CD14-positive monocyte (primary cell): ENCODE measurements around the gene SCG3. TPM values are rescaled to one million over a fixed set of nuclear protein-coding genes. Genes with fewer than 3 reads are reported as not detected.

ENCODE experiments used
- DNase-seq, 3 donors: peaks; one replicate each; pipeline ENCODE4 v3.0.0-alpha.2; 2011 to 2022
- H2AFZ ChIP-seq: 2 replicates; pipeline ENCODE4 v1.6.0; 2012; ENCODE audit warnings: mild to moderate bottlenecking, low read depth, low read length, inconsistent platforms; ENCODE audit not compliant: insufficient read depth, poor library complexity, severe bottlenecking
- H3K27ac ChIP-seq, 2 donors: 1 replicate in 1 of 2; 2 replicates in 1 of 2; pipeline ENCODE4 v1.5.1; 2012 to 2013; ENCODE audit warnings: low read length in 2 of 2, control low read depth in 1 of 2, inconsistent platforms in 1 of 2, low read depth in 1 of 2, mild to moderate bottlenecking in 1 of 2
- H3K27me3 ChIP-seq, 2 donors: one replicate each; pipeline versions ENCODE4 v1.6.0 to v1.6.1; 2011 to 2013; ENCODE audit warnings: low read length in 2 of 2; ENCODE audit not compliant: control insufficient read depth in 2 of 2, insufficient read depth in 2 of 2
- H3K36me3 ChIP-seq, 2 donors: replicated peaks in 1 of 2; 1 replicate in 1 of 2; 2 replicates in 1 of 2; pipeline versions ENCODE4 v1.5.1 to v1.6.1; 2012 to 2013; ENCODE audit warnings: low read length in 2 of 2, control low read depth in 1 of 2, inconsistent platforms in 1 of 2, mild to moderate bottlenecking in 1 of 2; ENCODE audit not compliant: insufficient read depth in 2 of 2, control insufficient read depth in 1 of 2
- H3K4me1 ChIP-seq, 2 donors: 1 replicate in 1 of 2; 2 replicates in 1 of 2; pipeline versions ENCODE4 v1.5.1 to v1.6.1; 2012 to 2013; ENCODE audit warnings: low read length in 2 of 2, control low read depth in 1 of 2, inconsistent platforms in 1 of 2, mild to moderate bottlenecking in 1 of 2, moderate library complexity in 1 of 2; ENCODE audit not compliant: insufficient read depth in 2 of 2, control insufficient read depth in 1 of 2
- H3K4me2 ChIP-seq: replicated peaks from 2 replicates; pipeline ENCODE3; 2012; ENCODE audit warnings: low read length, moderate library complexity, mild to moderate bottlenecking; ENCODE audit not compliant: poor library complexity, severe bottlenecking; ENCODE audit errors: extremely low read depth
- H3K4me3 ChIP-seq, 3 experiments: fragments of 200-600 bp in 1 of 3; sonication (generic) in 1 of 3; replicated peaks in 1 of 3; 1 replicate in 2 of 3; 2 replicates in 1 of 3; pipeline ENCODE4 v1.5.1; 2011 to 2013; ENCODE audit warnings: low read length in 3 of 3, mild to moderate bottlenecking in 3 of 3, control low read depth in 2 of 3, low read depth in 2 of 3, inconsistent platforms in 1 of 3, moderate library complexity in 1 of 3
- H3K79me2 ChIP-seq: 2 replicates; pipeline ENCODE4 v1.6.0; 2012; ENCODE audit warnings: mild to moderate bottlenecking, control low read depth, inconsistent platforms, low read length, moderate library complexity; ENCODE audit not compliant: insufficient read depth
- H3K9ac ChIP-seq: 2 replicates; pipeline ENCODE4 v1.6.0; 2017; ENCODE audit warnings: low read length, mild to moderate bottlenecking; ENCODE audit not compliant: insufficient read depth, poor library complexity, severe bottlenecking
- H3K9me3 ChIP-seq, 2 donors: replicated peaks in 1 of 2; 1 replicate in 1 of 2; 2 replicates in 1 of 2; pipeline versions ENCODE4 v1.5.1 to v1.6.1; 2012 to 2013; ENCODE audit warnings: low read length in 2 of 2, control low read depth in 1 of 2; ENCODE audit not compliant: control insufficient read depth in 1 of 2, insufficient read depth in 1 of 2
- H4K20me1 ChIP-seq: 2 replicates; pipeline ENCODE4 v1.6.0; 2012; ENCODE audit warnings: mild to moderate bottlenecking, low read length, control low read depth, moderate library complexity; ENCODE audit not compliant: insufficient read depth
- H3K27ac Mint-ChIP-seq, 7 donors: one replicate each; pipeline ENCODE4 v1.8.0; 2020; ENCODE audit warnings: mild to moderate bottlenecking in 7 of 7, mixed read lengths in 7 of 7, moderate library complexity in 6 of 7, inconsistent platforms in 2 of 7
- H3K27me3 Mint-ChIP-seq, 3 donors: one replicate each; pipeline ENCODE4 v1.8.0; 2021 to 2022; ENCODE audit warnings: low read depth in 3 of 3, mild to moderate bottlenecking in 3 of 3, mixed read lengths in 3 of 3, moderate library complexity in 3 of 3, inconsistent platforms in 1 of 3
- H3K36me3 Mint-ChIP-seq, 2 donors: one replicate each; pipeline ENCODE4 v1.8.0; 2020; ENCODE audit warnings: mixed read lengths in 2 of 2, inconsistent platforms in 1 of 2, mild to moderate bottlenecking in 1 of 2
- H3K4me1 Mint-ChIP-seq: one replicate; pipeline ENCODE4 v1.8.0; 2020; ENCODE audit warnings: mild to moderate bottlenecking, mixed read lengths
- H3K4me3 Mint-ChIP-seq, 2 donors: one replicate each; pipeline ENCODE4 v1.8.0; 2020; ENCODE audit warnings: mild to moderate bottlenecking in 2 of 2, mixed read lengths in 2 of 2, moderate library complexity in 1 of 2
- H3K9me3 Mint-ChIP-seq, 7 donors: one replicate each; pipeline ENCODE4 v1.8.0; 2020 to 2022; ENCODE audit warnings: mixed read lengths in 7 of 7, mild to moderate bottlenecking in 6 of 7, moderate library complexity in 6 of 7, inconsistent platforms in 2 of 7
- CTCF ChIP-seq: fragments of 200-600 bp; IDR thresholded peaks from one replicate; pipeline ENCODE4 v1.8.0; 2022; ENCODE audit warnings: antibody characterized with exemption, mild to moderate bottlenecking
- WGBS: methylation state at CpG from one replicate; pipeline ENCODE4 v1.1.5; 2013; ENCODE audit warnings: missing lambda C conversion rate; ENCODE audit not compliant: insufficient coverage; 5-methylcytosine and 5-hydroxymethylcytosine counted together
- intact Hi-C, 2 donors: fragments of 100-400 bp; cut with micrococcal nuclease; formaldehyde crosslinking; loops; one replicate each; pipeline versions ENCODE4 v1.15.0 to v1.15.1; 2023
- polyA plus RNA-seq, 3 donors: library from polyadenylated mRNA; depleted of rRNA in 1 of 3; unstranded in 2 of 3; stranded (reverse) in 1 of 3; fragments of 300-500 nt in 2 of 3; fragments of >200 nt in 1 of 3; fragmentation: Illumina TruSeq in 2 of 3; gene quantifications; 1 replicate in 2 of 3; 2 replicates in 1 of 3; pipeline ENCODE4 v1.2.3, GENCODE V29; 2012 to 2021

Gene SCG3
- polyA plus RNA-seq, 3 donors, result not detected

GRCh38 chr15:51751697-51752683, 70.7 kb downstream of the SCG3 start:
- H2AFZ ChIP-seq, result peak overlapping the region; percentile 80
- H3K27me3 Mint-ChIP-seq, result peaks cover 14 to 17% (median 16%) of the 10 kb centered on the region in 3 donors
- H3K9me3 Mint-ChIP-seq, result peaks cover 0 to 4% (median 0%) of the 10 kb centered on the region in 7 donors
- peak overlapping the region; percentile 95 to 98 for H3K4me3 Mint-ChIP-seq
- H3K4me3 ChIP-seq, result peak overlapping the region; percentile 61 to 84 (median 72)
- H3K4me2 ChIP-seq, result peak overlapping the region; percentile 89
- no peaks in the 10 kb centered on the region for H3K9me3 ChIP-seq
- H3K27me3 ChIP-seq, result peaks cover 12 to 15% of the 10 kb centered on the region in 2 donors
- TF ChIP-seq CTCF, result no peak
- H3K9ac ChIP-seq, result peak overlapping the region; percentile 54
- DNase-seq, result peak in 1 of 3 donors; percentile 20
- peaks cover 33% of the 10 kb centered on the region for H3K79me2 ChIP-seq
- peak overlapping the region in 6 of 7 donors; percentile 31 to 90 (median 84) for H3K27ac Mint-ChIP-seq
- H4K20me1 ChIP-seq, result peaks cover 36% of the 10 kb centered on the region
- H3K4me1 Mint-ChIP-seq, result peaks cover 59% of the 10 kb centered on the region
- 1% methylated on average over 59 of the region's 71 CpGs for WGBS
- no peaks in the 10 kb centered on the region for H3K36me3 Mint-ChIP-seq
- H3K36me3 ChIP-seq, result no peaks in the 10 kb centered on the region
- intact Hi-C loops, result no loop called here
- peaks cover 56 to 58% of the 10 kb centered on the region in 2 donors for H3K4me1 ChIP-seq
- H3K27ac ChIP-seq, result peak overlapping the region; percentile 23 to 68

- Histone ChIP-seq H3K9me3 (no peaks in the 10 kb centered on the region), H3K4me3 (peak overlapping the region; percentile 61 to 84 (median 72)), H3K4me2 (peak overlapping the region; percentile 89), H3K9ac (no peak overlapping the region), H3K36me3 (no peaks in the 10 kb centered on the region), H3K4me1 (peaks cover 64 to 66% of the 10 kb centered on the region in 2 donors), H3K27me3 (peaks cover 12 to 15% of the 10 kb centered on the region in 2 donors), H4K20me1 (peaks cover 41% of the 10 kb centered on the region), H3K79me2 (peaks cover 40% of the 10 kb centered on the region), H3K27ac (peak overlapping the region in 1 of 2 donors; percentile 68), H2AFZ (peak overlapping the region; percentile 80)
- DNase-seq, result peak; percentile 44 to 75 (median 71)
- peak overlapping the region; percentile 95 to 98 for H3K4me3 Mint-ChIP-seq
- peaks cover 14 to 17% (median 16%) of the 10 kb centered on the region in 3 donors for H3K27me3 Mint-ChIP-seq
- peaks cover 2 to 4% of the 10 kb centered on the region in 2 donors for H3K36me3 Mint-ChIP-seq
- intact Hi-C loops, result no loop called here
- H3K9me3 Mint-ChIP-seq, result peaks cover 0 to 4% (median 0%) of the 10 kb centered on the region in 7 donors
- peak overlapping the region; percentile 15 to 90 (median 55) for H3K27ac Mint-ChIP-seq
- no peak for TF ChIP-seq CTCF
- peaks cover 64% of the 10 kb centered on the region for H3K4me1 Mint-ChIP-seq
- WGBS, result 0% methylated on average over 2 of the region's 5 CpGs
Observed at GRCh38 chr15:51752888-51753287, 71.6 kb downstream of the SCG3 start.
